Retinal pigment epithelial cell (primary cell): ENCODE measurements around the gene C12orf54.

Source experiments
- DNase-seq: peaks from one replicate; pipeline ENCODE4 v3.0.0-alpha.2; 2010; ENCODE audit warnings: low read depth
- H3K4me3 ChIP-seq: 2 replicates; pipeline ENCODE4 v1.5.1; 2011; ENCODE audit warnings: mild to moderate bottlenecking, low read length, control low read depth, moderate library complexity
- CTCF ChIP-seq: conservative IDR thresholded peaks from 2 replicates; pipeline ENCODE4 v1.5.1; 2011; ENCODE audit warnings: low read depth, low read length, control low read depth, inconsistent platforms

The C12orf54 gene

GRCh38 chr12:48542300-48542928 lies 60.1 kb downstream of the C12orf54 start:
- no peak for DNase-seq

GRCh38 chr12:48545833-48546469 lies 63.7 kb downstream of the C12orf54 start:
- no peak for TF ChIP-seq CTCF
- no peak overlapping the region for H3K4me3 ChIP-seq
- no peak for DNase-seq

More at GRCh38 chr12:48542300-48542928, 60.1 kb downstream of the C12orf54 start:
- H3K4me3 ChIP-seq: no peak overlapping the region
- TF ChIP-seq CTCF: peak; percentile 85
